Measurements from ENCODE around the gene ZNF19.
A peak's percentile ranks its signal among the peaks of the same experiment; 100 is the strongest.

ZNF19 gene

DNA sequence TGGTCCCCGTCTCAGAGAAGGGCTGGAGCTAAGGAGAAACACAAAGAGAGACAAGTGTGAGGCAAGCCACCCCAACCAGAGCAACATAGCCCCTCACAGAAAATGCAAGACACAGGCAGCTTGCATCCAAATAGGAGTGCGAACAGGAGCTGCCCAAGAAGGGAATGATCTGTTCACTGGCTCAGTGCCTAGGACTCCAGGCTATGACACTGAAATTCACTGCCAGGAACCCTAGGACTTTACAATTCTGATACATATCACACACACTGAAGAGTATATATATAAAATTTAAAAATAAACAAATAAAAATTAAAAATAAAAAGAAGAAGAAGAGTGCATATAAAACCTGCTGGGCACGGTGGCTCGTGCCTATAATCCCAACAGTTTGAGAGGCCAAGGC, 32.3 kb downstream of the ZNF19 start:
- DNase-seq (ENCODE audit: low read depth in 1 of 2, low spot score in 1 of 2), result no peak
- TF ChIP-seq JUND (IDR thresholded peaks at IDR 0.05; ENCODE audit: low read depth), result no peak
- in situ Hi-C loops (cut with HindIII; ENCODE audit: low pct_unique_long_range_greater_than_20kb, low sequenced_read_pairs), result no loop called here

DNA sequence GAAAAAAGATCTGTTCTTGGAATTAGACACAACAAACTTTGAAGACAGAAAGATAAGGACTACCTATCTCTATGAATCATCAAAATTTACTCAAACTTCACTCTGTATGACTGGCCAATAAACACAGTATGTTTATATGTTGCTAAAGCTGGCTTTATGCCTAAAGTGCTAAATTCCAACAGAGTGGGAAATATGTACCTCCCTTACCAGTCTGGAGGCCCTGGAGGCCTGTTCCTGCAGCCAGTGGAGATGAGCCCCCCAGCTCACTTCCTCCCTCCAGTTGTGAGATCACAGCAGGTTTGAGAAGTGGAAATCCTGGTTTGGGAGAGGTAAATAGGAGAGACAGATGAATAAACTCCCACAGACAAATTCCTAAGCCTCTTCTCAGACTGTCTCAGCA, 36.1 kb downstream of the ZNF19 start:
- in situ Hi-C loops (cut with HindIII; ENCODE audit: low pct_unique_long_range_greater_than_20kb, low sequenced_read_pairs), result no loop called here
- no peak for TF ChIP-seq JUND (IDR thresholded peaks at IDR 0.05; ENCODE audit: low read depth)
- no peak for DNase-seq (ENCODE audit: low read depth in 1 of 2, low spot score in 1 of 2)

DNA sequence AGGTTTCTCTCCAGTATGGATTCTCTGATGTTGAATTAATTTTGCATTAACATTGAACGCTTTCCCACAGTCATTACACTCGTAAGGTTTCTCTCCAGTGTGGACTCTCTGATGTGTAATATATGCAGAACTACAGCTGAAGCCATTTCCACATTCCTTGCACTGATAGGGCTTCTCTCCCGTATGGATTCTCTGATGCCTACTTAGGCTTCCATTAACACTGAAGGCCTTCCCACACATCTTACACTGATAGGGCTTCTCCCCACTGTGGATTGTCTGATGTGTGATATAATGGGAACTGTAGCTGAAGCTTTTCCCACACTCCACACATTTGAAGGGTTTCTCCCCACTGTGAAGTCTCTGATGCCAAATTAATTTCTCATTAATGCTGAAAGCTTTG, 40.1 kb downstream of the ZNF19 start:
- peak in 1 of 2 experiments; percentile 11 for DNase-seq (ENCODE audit: low read depth in 1 of 2, low spot score in 1 of 2)
- TF ChIP-seq JUND (IDR thresholded peaks at IDR 0.05; ENCODE audit: low read depth), result no peak
- in situ Hi-C loops (cut with HindIII; ENCODE audit: low pct_unique_long_range_greater_than_20kb, low sequenced_read_pairs), result no loop called here

DNA sequence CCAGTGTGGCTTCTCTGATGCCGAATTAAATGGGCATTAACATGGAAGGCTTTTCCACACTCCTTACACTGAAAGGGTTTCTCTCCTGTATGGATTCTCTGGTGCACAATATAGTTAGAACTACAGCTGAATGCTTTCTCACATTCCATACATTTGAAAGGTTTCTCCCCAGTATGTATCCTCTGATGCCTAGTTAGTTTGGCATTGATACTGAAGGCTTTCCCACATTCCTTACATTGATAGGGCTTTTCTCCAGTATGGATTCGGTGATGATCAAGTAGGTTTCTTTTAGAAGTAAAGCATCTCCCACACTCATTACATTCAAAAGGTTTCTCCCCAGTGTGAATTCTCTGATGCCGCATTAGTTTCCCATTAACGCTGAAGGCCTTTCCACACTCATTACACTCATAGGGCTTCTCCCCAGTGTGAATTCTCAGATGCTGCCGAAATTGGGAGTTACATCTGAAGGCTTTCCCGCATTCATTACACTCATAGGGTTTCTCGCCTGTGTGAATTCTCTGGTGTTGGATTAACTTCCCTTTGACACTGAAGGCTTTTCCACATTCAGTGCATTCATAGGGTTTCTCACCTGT, 40.8 kb downstream of the ZNF19 start:
- no peak for DNase-seq (ENCODE audit: low read depth in 1 of 2, low spot score in 1 of 2)
- in situ Hi-C loops (cut with HindIII; ENCODE audit: low pct_unique_long_range_greater_than_20kb, low sequenced_read_pairs), result no loop called here
- TF ChIP-seq JUND (IDR thresholded peaks at IDR 0.05; ENCODE audit: low read depth), result no peak

DNA sequence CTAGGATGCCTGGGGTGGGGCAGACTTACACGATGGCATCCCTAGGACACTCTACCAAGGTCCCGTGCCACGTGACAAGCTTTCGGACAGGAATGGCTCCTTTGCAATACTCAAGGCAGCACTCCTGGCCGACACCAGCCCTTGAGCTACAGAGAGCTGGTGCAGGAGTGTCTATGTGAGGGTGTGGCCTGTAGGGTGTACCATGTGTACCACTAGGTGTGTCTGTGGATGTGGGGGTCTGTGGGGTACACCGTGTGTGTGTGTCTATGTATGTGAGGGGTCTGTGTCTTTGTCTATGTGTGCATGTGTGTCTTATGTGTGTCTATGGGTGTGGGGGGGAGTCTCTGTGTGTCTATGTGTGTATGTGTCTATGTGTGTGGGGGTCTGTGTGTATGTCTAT, 45.4 kb downstream of the ZNF19 start:
- no peak for DNase-seq (ENCODE audit: low read depth in 1 of 2, low spot score in 1 of 2)
- in situ Hi-C loops (cut with HindIII; ENCODE audit: low pct_unique_long_range_greater_than_20kb, low sequenced_read_pairs), result no loop called here
- no peak for TF ChIP-seq JUND (IDR thresholded peaks at IDR 0.05; ENCODE audit: low read depth)

DNA sequence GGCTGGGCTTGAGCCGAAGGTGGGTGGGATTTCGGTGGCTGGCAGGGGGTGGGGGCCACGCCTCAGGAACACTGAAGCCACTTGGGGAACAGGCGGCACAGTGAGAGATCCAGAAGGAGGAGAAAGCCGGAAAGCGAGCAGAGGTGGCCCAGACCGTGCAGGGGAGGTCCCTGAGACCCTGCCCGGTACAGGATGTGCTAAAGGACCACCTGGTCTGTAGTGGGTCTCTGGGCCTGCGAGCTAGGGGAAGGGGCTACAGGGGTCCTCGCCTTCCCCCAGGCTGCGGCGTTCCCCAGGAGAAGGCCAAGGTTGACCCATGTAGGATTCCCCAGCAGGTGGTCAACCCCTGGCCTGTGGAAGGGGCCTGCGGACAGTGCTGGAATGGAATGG, 47.1 kb downstream of the ZNF19 start, which contains the start of gene TLE7:
Gene TLE7 (minus strand): TSS at position 4 of the 390 bp plus-strand sequence. CDS start 8,730 bp downstream, outside the sequence.
- no peak for TF ChIP-seq JUND (IDR thresholded peaks at IDR 0.05; ENCODE audit: low read depth)
- in situ Hi-C loops (cut with HindIII; ENCODE audit: low pct_unique_long_range_greater_than_20kb, low sequenced_read_pairs), result no loop called here
- DNase-seq (ENCODE audit: low read depth in 1 of 2, low spot score in 1 of 2), result no peak

DNA sequence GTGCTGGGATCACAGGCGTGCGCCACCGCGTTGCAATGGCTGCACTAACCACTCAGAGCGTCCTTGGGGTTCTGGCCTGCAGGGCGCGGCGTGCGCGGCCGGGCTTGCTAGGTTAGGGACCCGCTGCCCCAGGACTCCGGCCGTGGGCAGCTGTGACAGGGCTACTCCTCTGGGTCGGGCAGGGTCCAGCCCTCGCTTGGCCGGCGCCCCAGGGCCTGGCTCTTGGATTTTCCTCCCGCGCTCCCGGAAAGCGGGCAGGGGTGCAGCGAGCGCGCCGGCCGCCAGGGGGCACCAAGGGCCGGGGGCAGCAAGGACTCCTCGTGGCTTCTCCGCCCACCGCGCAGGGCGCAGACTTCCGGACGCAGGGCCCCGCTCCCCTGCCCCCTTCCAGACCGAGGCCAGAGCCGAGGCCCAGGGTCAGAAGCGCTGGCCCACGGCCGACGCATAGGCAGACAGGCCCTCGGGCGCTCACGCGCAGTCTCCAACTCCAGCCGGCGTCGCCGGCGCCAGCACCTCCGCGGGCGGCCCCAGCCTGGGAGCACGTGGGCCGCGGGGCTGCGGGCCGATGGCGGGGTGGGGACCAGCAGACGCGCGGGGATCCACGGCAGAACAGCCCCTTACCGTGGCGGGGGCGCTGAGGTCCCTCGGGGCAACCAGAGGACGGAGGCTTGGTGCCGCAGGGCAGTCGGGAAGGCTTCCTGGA, 47.6 kb downstream of the ZNF19 start:
- no peak for TF ChIP-seq JUND (IDR thresholded peaks at IDR 0.05; ENCODE audit: low read depth)
- in situ Hi-C loops (cut with HindIII; ENCODE audit: low pct_unique_long_range_greater_than_20kb, low sequenced_read_pairs), result no loop called here
- no peak for DNase-seq (ENCODE audit: low read depth in 1 of 2, low spot score in 1 of 2)

DNA sequence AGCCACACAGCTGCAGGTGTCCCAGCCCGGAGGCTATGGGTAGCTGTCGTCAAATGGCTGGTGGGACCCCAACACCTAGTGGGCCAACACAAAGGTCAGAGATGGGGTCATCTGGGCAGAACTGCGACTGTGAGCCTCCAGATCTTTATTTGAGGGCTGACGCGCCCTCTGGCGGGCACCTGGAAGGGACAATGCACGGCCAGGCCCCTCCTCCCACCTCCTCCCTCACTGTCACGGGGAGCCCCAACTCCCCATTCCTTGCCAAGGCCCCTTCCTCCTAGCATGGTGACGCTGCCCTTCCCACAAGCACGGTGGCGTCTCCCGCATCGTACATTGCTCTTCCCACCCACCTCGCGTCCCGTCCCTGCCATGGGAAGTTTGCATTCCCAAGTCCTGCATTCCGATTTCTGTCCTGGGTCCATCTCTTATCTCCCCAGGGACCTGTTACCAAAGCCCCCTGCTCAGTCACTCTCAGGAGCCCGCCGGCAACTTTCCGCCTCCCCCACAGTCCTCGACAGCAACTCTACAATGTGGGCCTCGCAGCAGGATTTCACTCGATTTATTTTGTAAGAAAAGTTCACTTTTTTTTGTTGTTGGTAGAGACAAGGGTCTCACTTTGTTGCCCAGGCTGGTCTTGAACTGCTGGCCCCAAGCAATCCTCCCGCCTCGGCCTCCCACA, 48.3 kb downstream of the ZNF19 start:
- peak; percentile 20 to 41 for DNase-seq (ENCODE audit: low read depth in 1 of 2, low spot score in 1 of 2)
- no peak for TF ChIP-seq JUND (IDR thresholded peaks at IDR 0.05; ENCODE audit: low read depth)
- in situ Hi-C loops (cut with HindIII; ENCODE audit: low pct_unique_long_range_greater_than_20kb, low sequenced_read_pairs), result no loop called here

DNA sequence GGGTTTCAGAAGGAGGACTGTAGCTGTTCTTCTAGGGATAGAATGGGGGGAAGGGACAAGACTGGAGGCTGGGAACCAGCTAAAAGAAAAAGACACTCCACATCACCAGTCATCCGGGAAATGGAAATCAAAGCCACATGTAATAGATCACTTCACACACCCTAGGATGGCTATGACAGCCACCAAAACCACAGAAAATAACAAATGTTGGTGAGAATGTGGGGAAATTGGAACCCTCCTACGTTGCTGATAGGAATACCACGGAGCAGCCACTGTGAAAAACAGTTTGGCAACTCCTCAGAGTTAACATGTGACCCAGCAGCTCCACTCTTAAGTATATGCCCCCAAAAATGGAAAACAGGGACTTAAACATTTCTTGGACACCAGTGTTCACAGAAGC, 49.6 kb downstream of the ZNF19 start:
- in situ Hi-C loops (cut with HindIII; ENCODE audit: low pct_unique_long_range_greater_than_20kb, low sequenced_read_pairs), result no loop called here
- no peak for DNase-seq (ENCODE audit: low read depth in 1 of 2, low spot score in 1 of 2)
- TF ChIP-seq JUND (IDR thresholded peaks at IDR 0.05; ENCODE audit: low read depth), result no peak

DNA sequence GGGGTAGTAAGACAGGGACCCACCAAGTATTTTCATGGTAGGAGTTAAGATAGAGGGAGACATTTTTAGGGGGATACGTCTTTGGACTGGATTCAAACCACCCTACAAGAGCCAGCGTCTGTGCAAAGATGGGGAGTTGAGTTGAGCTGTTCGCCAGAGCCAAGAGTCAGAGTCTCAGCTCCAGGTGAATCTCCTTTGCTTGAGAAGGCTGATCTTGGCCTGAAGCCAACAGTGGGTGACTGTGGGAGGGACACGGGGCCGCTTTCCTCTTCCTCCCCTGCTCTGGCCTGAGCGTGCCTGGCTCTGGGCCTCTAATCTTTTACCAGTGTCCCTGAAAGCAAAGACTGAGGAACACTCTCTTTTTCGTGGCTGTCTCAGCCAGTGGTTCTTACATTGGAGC, 52.7 kb downstream of the ZNF19 start:
- in situ Hi-C loops (cut with HindIII; ENCODE audit: low pct_unique_long_range_greater_than_20kb, low sequenced_read_pairs), result no loop called here
- DNase-seq (ENCODE audit: low read depth in 1 of 2, low spot score in 1 of 2), result no peak
- TF ChIP-seq JUND (IDR thresholded peaks at IDR 0.05; ENCODE audit: low read depth), result no peak

DNA sequence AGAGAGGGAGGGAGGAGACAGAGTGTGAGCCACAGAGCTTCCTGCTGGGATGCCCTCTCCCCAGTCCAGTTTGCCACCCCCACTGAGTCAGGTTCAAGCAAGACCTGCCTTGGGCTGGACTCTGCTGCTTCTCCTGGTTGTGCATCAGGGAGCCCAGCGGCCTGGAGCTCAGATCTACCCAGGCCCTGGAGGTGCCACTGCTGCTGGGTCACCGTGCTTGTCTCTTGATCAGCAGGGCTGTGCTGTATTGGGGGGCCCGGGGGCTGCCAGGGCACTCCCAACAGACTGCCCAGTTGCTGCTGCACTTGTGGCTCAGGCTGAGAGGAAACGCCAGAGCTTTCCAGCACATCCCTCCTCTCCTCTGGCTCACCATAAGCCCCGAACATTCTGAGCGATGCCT, 56.2 kb downstream of the ZNF19 start:
- in situ Hi-C loops (cut with HindIII; ENCODE audit: low pct_unique_long_range_greater_than_20kb, low sequenced_read_pairs), result no loop called here
- DNase-seq (ENCODE audit: low read depth in 1 of 2, low spot score in 1 of 2), result no peak
- no peak for TF ChIP-seq JUND (IDR thresholded peaks at IDR 0.05; ENCODE audit: low read depth)

DNA sequence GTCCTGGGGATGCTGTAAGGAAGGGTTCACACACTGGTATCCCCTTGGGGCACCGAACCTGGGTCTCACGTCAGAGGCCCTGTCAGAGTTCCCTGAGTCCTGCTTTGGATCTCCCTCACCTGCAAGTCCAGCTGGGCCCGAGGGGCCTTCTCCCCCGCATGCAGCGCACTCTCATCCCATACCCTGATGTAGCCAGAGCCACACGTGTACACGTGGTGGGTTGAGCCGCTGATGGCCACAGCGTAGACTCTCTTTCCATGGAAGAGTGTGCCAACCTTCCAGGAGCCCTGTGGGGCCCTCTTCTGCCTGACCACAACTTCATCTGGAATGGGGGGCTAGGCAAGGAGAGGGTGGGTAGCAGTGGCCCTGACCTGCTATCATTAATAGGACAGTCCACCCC, 57.1 kb downstream of the ZNF19 start:
- no peak for TF ChIP-seq JUND (IDR thresholded peaks at IDR 0.05; ENCODE audit: low read depth)
- no peak for DNase-seq (ENCODE audit: low read depth in 1 of 2, low spot score in 1 of 2)
- in situ Hi-C loops (cut with HindIII; ENCODE audit: low pct_unique_long_range_greater_than_20kb, low sequenced_read_pairs), result no loop called here

DNA sequence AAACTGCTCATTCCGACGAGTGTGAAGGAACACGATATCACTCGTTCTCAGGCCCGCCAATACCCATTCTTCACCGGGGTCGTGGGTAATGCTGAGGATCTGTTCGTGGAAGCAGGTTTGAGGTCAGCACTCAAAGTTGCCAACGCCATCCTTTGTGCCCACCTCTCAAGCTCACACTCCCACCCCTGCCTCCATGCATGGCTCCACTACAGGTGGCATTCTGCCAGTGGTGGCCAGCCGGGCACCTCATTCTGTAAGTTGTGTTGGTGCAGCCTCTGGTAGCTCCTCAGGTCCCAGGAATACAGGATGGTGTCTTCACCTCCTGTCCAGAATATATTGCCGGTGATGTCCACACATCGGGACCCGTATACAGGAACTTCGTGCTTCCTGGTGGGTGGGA, 57.9 kb downstream of the ZNF19 start:
- in situ Hi-C loops (cut with HindIII; ENCODE audit: low pct_unique_long_range_greater_than_20kb, low sequenced_read_pairs), result no loop called here
- DNase-seq (ENCODE audit: low read depth in 1 of 2, low spot score in 1 of 2), result no peak
- no peak for TF ChIP-seq JUND (IDR thresholded peaks at IDR 0.05; ENCODE audit: low read depth)
